ENCODE measurements around the gene MERTK.
A peak's percentile ranks its signal among the peaks of the same experiment; 100 is the strongest.

MERTK gene

DNA sequence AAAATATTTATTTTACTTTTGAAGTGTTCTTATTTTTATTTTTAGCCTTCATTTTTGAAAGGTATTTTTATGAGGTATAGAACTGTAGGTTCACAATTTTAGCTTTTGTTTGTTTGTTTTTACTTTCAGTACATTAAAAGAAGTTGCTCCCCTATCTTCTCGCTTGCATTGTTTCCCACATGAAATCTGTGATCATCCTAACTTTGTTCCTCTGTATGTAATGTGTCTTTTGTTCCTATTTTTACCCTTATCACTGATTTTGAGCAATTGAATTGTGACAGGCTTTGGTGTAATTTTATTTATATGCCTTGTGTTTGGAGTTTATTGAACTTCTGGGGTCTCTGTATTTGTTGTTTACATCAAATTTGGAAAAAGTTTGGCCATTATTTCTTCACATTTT, 78.8 kb downstream of the MERTK start:
- DNase-seq (ENCODE audit: low read depth), result no peak

DNA sequence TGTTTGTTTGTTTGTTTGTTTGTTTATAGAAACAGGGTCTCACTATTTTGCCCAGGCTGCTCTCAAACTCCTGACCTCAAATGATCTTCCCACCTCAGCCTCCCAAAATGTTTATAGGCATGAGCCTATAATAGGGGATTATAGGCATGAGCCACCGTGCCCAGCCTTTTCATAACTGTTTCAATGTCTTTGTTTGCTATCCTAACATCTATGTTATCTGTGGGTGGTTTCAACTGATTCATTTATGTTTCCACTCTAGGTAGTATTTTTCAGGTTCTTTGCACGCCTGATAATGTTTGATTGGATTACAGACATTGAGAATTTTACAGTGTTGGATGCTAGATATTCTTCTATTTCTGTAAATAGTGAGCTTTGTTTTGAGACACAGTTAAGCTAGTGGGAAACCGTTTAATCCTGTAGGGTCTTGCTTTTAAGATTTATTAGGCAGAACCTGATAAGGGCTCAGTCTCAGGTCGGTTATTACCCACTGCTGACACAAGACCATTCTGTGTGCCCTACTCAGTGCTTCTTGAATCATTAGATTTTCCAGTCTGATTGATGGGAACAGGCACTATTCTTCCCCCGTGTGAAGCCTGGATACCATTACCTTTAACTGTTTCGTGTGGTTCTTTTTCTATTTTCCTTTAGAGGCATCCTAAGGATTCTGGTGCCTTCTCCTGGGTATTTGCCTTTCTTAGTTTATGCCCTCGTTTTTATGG, 80.2 kb downstream of the MERTK start:
- no peak for DNase-seq (ENCODE audit: low read depth)

- no peak for DNase-seq (ENCODE audit: low read depth)
These were observed 83.3 kb downstream of the MERTK start for GRCh38 chr2:111981666-111982065.

DNA sequence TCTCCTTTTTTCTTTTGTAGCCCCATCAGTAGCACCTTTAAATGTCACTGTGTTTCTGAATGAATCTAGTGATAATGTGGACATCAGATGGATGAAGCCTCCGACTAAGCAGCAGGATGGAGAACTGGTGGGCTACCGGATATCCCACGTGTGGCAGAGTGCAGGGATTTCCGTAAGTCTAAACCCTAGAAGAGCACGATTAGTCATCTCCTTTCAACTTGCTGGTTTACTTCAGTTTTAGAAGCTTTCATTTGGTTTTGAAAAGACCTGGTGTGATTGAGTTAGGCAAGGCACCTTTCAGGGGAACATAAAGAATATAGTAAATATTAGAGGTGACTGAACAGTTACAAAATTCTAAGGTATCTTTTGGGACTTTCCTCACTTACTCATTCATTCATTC, 84.4 kb downstream of the MERTK start:
- no peak for DNase-seq (ENCODE audit: low read depth)

DNA sequence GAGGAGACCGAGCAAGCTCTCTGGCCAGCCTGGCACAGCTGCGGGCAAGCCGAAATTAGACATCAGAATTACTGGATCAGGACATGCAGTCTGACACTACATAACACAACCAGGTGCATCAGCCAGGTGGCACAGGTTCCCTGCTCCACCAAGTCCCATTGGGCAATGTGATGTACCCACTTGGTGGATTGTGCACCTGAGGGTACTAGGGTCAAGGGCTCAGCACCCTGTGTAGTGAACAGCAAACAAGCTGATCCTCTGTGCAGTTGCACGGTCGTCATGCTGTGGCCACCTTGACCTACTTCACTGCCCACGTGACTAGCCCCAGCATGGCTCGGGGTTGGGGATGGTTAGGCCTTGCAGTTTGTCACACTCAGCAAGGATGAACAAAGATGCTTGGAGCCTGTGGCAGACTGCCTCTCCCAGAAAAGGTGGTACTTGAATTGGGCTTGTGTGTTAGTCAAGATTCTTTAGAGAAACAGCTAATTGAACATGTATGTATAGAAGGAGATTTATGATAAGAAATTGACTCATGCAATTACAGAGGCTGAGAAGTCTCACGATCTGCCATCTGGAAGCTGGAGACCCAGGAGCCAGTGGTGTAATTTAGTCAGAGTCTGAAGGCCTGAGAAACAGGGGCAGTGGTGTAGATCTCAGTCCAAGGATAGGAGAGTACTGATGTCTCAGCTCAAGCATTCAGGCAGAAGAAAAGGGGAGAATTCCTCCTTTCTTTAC, 85.2 kb downstream of the MERTK start:
- no peak for DNase-seq (ENCODE audit: low read depth)

DNA sequence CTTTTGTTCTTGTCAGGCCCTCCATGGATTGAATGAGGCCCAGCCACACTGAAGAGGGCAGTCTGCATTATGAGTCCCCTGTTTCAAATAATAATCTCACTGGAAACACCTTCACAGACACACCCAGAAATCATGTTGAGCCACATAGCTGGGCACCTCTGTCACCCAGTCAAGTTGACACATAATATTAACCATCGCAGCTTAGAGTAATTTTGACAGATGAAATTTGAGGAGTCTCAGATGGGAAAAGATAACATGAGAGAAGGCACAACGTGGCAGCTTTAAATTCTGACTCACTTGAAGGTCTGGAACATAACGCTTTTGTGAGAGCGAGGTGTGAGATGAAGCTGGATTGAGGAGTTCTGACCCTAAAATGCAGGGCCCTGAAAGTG, 85.8 kb downstream of the MERTK start:
- no peak for DNase-seq (ENCODE audit: low read depth)

DNA sequence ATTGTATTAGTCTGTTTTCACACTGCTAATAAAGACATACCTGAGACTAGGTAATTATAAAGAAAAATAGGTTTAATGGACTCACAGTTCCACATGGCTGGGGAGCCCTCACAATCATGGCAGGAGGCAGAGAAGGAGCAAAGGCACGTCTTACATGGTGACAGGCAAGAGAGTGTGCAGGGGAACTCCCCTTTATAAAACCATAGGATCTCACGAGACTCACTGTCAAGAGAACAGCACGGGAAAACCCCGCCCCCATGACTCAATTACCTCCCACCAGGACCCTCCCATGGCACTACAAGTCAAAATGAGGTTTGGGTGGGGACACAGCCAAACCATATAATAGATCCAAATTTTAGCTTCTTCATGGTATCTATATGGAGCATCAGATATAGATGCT, 87.1 kb downstream of the MERTK start:
- no peak for DNase-seq (ENCODE audit: low read depth)

DNA sequence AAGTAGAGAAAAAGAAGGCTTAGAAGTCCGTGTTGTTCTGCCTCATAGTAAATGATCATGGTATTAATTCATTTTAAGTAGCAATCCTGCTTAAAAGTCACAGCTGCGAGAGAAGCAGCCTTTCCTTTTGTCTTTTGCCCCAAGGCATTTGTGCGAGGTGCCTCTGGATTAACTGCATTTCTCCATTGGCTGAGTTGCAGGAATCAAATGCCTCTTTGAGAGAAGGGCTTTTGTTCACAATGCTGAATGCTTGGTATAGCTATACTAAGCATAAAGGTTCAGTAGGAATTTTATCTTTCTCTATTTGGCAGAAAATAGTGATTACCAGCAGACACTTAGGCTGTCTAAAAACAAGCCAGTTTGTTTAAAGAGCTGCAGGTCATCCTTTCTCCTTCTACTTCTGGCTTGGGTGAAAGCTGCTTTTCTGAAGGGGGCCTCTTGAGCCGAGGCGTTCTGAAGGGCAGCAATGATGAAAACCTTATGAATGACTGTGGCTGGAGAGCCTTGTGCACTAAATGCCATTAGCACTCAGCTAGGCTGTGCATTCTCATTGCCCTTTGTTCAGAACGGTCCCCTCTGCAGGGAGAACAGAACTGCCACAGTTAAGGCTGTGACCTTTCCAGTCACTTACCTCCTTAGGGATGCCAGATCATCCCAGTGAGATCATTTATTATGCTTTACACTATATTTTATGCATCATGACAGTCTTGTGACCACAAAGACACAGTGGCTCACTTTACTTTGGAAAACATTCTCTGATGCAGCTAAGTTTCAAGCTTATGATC, 87.9 kb downstream of the MERTK start:
- no peak for DNase-seq (ENCODE audit: low read depth)

DNA sequence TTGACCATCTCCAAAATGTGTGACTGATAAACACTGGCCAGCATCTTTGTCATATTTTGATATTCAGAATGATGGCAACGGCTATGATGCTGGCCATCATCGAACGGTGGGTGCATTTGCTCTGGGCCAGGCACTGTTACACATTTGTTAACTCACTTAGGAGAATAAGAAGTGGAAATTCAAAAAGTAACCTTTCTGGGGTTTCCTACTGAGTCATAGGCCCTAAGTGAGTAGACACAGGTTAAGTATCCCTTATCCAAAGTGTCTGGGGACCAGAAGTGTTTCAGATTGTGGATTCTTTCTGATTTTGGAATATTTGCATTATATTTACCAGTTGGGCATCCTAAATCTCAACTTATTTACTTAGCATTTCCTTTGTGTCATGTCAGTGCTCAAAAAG, 92.0 kb downstream of the MERTK start:
- no peak for DNase-seq (ENCODE audit: low read depth)

DNA sequence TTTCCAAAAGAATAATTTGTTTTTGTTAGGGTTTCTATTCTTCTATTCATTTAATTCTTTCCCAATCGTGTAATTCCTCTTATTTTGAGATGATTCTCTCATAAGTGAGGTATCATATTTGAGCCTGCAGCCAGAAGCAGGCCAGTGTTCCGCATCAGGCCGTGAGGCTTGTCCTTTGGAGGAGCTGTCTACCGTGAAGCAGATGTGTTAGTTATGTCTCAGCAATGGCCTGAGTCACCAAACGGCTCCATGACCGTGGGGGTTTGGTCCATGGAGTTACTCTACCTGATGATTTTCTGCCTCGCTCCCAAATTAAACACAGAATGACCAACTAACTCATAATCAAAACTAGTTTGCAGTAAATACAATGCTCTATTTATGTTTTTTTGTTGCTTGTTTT, 92.4 kb downstream of the MERTK start:
- DNase-seq (ENCODE audit: low read depth), result no peak

GRCh38 chr2:111994042-111994441, 95.6 kb downstream of the MERTK start:
- no peak for DNase-seq (ENCODE audit: low read depth)

DNA sequence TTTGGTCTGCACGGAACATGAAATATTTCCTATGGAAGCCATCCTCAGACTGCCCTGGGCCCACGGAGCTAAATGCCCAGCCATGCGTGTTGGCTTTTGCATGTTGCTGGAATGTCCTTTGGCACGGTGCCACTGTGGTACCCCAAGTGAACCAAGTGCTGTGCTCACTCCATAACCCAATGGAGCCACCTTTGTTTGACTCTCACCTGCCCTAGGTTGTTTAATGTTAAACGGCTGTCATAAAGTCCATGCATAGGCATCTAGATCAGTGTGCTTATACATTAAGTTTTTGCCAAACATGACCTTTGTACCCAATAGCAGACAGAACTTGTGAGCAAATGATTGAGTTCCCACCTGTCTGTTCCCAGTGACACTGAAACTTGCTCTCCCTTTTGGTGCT, 96.7 kb downstream of the MERTK start:
- no peak for DNase-seq (ENCODE audit: low read depth)

- no peak for DNase-seq (ENCODE audit: low read depth)
These were observed 101.4 kb downstream of the MERTK start for GRCh38 chr2:111999809-112000208.

DNA sequence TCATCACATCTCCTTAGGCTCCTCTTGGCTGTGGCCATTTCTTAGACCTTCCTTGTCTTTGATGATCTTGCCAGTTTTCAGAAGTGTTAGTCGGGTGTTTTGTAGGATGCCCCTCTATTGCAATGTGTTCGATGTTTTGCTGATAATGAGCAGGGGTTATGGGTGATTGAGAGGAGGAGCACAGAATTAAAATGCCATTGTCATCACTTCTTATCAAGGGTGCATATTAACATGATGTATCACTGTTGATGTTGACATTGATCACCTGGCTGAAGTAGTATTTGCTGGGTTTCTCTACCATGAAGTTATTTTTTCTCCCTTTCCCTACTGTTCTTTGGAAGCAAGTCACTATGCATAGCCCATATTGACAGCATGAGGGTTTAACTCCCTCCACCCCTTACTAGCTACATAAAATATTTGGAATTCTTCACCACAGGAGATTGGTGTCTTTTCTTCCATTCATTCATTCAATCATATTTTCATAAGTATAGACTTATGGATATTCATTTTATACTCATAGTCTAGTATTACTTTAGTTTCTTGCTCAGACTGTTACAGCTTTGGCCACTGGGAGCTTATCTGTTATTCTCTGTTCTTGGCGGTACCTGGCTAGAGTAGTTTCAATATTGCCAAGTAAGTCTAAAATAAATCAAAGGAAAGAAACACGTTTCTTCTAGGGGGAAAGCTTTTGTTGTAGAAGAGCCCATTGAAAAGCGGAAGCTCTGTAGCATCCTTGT, 102.2 kb downstream of the MERTK start:
- no peak for DNase-seq (ENCODE audit: low read depth)

DNA sequence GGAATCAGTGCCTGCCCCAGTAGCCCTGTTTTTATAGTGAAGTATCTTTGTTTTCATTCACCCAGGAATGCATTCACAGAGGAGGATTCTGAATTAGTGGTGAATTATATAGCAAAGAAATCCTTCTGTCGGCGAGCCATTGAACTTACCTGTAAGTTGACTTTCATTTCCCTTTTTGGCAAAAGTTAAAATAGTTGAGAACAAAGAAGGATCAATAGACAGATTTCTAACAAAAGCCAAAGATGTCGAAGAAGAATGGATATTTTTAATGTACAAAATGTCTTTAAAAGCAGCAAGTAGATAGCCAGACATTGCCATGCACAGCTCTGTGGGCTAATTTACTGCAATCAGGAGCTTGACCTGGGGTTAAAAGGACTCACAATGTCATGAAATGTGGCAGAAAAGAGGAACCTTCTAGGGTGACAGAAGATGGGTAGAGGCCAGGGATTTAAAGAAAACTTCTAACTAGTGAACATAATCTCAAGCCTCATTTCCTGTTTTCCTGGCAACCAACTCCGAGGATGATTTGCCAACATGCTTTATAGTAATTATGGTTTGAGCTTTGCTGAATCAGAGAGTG, 102.8 kb downstream of the MERTK start:
- DNase-seq (ENCODE audit: low read depth), result no peak

DNA sequence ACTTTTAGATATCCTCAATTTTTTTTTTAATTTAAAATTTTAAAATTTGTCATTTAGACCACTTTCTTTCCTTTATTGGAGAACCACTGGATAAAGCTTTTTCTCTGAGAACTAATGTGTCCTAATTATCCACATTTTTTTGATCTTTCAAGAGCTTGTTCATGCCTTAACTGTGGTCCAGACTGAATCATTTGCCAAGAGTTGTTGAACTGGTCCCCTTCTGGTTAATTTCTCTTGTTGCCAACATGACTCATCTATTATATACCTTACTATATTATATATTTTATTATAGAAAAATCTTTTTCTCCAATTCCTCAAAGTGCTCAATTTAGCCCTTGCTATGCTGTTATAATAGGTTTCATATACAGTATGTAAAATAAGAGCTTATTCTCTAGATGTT, 103.5 kb downstream of the MERTK start:
- DNase-seq (ENCODE audit: low read depth), result no peak

DNA sequence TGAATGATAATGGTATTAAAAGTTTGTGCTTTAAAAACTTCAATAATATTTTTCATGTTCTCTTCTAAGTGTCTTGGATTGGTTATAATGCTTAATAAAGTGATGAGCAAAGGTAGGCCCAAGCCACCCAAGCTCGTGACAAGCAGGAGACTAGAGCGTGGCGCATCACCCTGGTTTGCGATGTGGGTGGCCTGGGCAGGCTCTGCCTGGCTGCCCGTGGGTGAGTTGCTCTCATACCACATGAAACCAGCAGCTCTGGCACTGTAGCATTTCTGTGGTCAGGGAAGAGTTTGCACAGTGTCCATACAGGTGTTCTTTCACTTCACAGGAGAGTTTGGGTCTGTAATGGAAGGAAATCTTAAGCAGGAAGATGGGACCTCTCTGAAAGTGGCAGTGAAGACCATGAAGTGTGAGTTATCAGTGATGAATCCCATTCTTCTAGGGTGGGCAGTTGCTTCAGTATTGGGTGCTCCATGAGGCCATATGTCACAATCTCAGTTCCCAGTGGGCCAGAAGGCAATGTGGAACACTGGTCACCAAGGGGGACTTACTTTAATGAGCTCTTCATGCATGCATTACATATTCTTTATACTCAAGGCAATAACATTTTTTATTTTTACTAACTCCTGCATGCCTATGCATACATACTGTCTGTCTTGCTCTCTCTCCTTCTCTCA, 105.3 kb downstream of the MERTK start:
- no peak for DNase-seq (ENCODE audit: low read depth)

DNA sequence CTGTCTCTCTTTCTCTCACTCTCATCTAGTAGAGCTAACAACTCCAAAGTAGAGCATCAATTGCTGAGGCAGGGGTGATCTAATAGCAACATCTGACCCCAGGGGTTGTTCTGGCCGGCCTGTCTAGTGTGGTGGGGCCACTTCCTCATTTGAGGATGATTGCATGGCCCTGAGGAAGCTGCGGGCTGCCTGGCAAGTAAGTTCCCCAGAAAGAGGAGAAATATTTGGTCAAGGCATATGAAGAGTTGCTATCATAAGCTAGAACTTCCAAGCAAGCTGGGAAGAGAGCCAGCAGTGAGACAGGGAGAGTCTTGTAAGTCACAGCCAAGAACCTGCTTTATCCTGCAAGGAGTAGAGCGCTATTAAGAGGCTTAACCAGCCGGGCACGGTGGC, 105.8 kb downstream of the MERTK start:
- DNase-seq (ENCODE audit: low read depth), result no peak

DNA sequence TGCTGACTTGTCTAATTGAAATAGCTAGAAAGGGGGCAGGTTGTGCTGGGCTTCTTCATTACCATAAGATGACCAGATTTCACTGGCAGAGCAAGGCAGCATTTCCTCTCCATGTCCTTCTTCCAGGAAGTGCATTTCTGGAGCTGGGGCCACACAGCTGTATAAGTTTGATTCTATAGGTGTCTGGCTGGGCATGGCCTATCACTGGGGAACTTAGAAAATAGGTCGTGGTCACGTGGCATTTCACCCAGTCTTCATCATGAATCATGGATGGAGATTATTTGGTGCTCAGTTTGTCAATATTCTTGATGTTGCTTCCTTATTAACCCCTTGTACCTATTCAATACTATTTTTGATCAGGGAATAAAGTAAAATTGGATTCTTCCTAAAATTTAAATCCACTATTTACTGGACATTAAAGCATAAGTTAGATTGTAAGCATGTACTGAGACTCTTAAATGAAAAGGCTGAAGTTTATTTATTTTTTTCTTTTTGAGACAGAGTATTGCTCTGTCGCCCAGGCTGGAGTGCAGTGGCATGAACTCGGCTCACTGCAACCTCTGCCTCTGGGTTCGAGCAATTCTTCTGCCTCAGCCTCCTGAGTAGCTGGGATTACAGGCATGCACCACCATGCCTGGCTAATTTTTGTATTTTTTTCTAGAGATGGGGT, 107.1 kb downstream of the MERTK start:
- DNase-seq (ENCODE audit: low read depth), result no peak

- DNase-seq (ENCODE audit: low read depth), result peak; percentile 81
These were observed 107.6 kb downstream of the MERTK start for GRCh38 chr2:112006076-112006410.

DNA sequence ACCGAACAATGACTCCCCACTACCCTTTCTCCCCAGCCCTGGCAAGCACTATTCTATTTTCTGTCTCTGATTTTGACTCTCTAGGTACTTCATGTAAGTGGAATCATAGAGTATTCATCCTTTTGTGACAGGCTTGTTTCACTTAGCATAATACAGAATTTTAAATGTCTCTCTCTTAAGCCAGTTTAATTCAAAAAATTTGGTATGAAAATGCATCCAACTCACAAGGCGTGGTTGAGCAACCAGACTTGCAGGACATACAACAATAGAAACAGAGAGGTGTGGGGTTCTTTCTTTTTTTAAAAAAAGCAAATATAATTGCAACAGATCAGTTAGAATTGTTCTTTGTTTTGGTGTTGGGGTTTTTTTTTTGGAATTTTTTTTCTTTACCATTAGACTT, 109.1 kb downstream of the MERTK start:
- DNase-seq (ENCODE audit: low read depth), result no peak

Data from amniotic epithelial cell (primary cell).